CD4-positive, alpha-beta T cell (primary cell): Measurements from ENCODE around the gene CACNA2D1. TPM values are rescaled to one million over a fixed set of nuclear protein-coding genes. Genes with fewer than 3 reads are reported as not detected.

Source experiments
- ATAC-seq: fragments of 200-7000 bp; cut with Tn5 transposase; one replicate; pipeline ENCODE4 v1.10.0; 2022; ENCODE audit warnings: mild to moderate bottlenecking; ENCODE audit not compliant: poor library complexity
- CTCF ChIA-PET: fragments of 350-600 bp; sonication (Branson Sonifier 250); formaldehyde crosslinking; loops from one replicate; lab custom pipeline; 2021; ENCODE audit warnings: antibody characterized with exemption, inconsistent platforms; lab: Charles Lee
- POLR2A ChIA-PET: fragments of 350-600 bp; sonication (Branson Sonifier 250); formaldehyde crosslinking; loops from one replicate; lab custom pipeline; 2021; ENCODE audit warnings: antibody characterized with exemption, inconsistent platforms; lab: Charles Lee
- DNase-seq, 14 experiments: peaks; one replicate each; pipeline ENCODE4 v3.0.0-alpha.2; 2013 to 2020; ENCODE audit warnings: mixed read lengths in 2 of 14
- H3K27ac ChIP-seq, 2 donors: one replicate each; pipeline versions ENCODE4 v1.5.1 to v1.7.0; 2013; ENCODE audit warnings: low read length in 2 of 2, low read depth in 1 of 2, mild to moderate bottlenecking in 1 of 2
- H3K27me3 ChIP-seq, 2 experiments: 1 replicate in 1 of 2; 2 replicates in 1 of 2; pipeline versions ENCODE4 v1.6.1 to v1.7.0; 2013; ENCODE audit warnings: low read length in 2 of 2, control low read depth in 1 of 2, mild to moderate bottlenecking in 1 of 2, moderate library complexity in 1 of 2; ENCODE audit not compliant: insufficient read depth in 2 of 2, control insufficient read depth in 1 of 2
- H3K36me3 ChIP-seq: one replicate; pipeline ENCODE4 v1.6.1; 2013; ENCODE audit warnings: low read length, control low read depth; ENCODE audit not compliant: insufficient read depth
- H3K4me1 ChIP-seq: one replicate; pipeline ENCODE4 v1.6.1; 2013; ENCODE audit warnings: low read length, control low read depth; ENCODE audit not compliant: insufficient read depth
- H3K4me3 ChIP-seq: one replicate; pipeline ENCODE4 v1.5.1; 2013; ENCODE audit warnings: mild to moderate bottlenecking, low read length, moderate library complexity
- H3K9me3 ChIP-seq, 2 experiments: 1 replicate in 1 of 2; 2 replicates in 1 of 2; pipeline versions ENCODE4 v1.6.1 to v1.7.0; 2013; ENCODE audit warnings: low read length in 2 of 2, mild to moderate bottlenecking in 2 of 2, control low read depth in 1 of 2, moderate library complexity in 1 of 2; ENCODE audit not compliant: control insufficient read depth in 1 of 2, insufficient read depth in 1 of 2
- H3K27ac Mint-ChIP-seq: one replicate; pipeline ENCODE4 v1.8.0; 2020; ENCODE audit warnings: mixed read lengths
- H3K27me3 Mint-ChIP-seq: one replicate; pipeline ENCODE4 v1.8.0; 2021; ENCODE audit warnings: mixed read lengths
- H3K36me3 Mint-ChIP-seq: one replicate; pipeline ENCODE4 v1.8.0; 2021; ENCODE audit warnings: low read depth, mixed read lengths
- H3K4me1 Mint-ChIP-seq: one replicate; pipeline ENCODE4 v1.8.0; 2021; ENCODE audit warnings: low read depth, mixed read lengths
- H3K4me3 Mint-ChIP-seq: one replicate; pipeline ENCODE4 v1.8.0; 2020; ENCODE audit warnings: mild to moderate bottlenecking, mixed read lengths
- H3K9me3 Mint-ChIP-seq: one replicate; pipeline ENCODE4 v1.8.0; 2020; ENCODE audit warnings: mixed read lengths
- CTCF ChIP-seq: fragments of 200-600 bp; IDR thresholded peaks from one replicate; pipeline ENCODE4 v1.8.0; 2022; ENCODE audit warnings: antibody characterized with exemption, mild to moderate bottlenecking
- intact Hi-C, 2 experiments: fragments of 100-400 bp; cut with DNase I in 1 of 2; cut with micrococcal nuclease in 1 of 2; formaldehyde crosslinking; loops; one replicate each; pipeline versions ENCODE4 v1.15.1 to v1.9.0; 2023 to 2025; cut with DNase I, micrococcal nuclease
- total RNA-seq, 174 experiments: library from RNA in 2 of 174; stranded (reverse) in 2 of 174; gene quantifications; one replicate each; pipeline ENCODE4 v1.2.3 and lab custom pipeline; 2021 to 2026

CACNA2D1 gene
- total RNA-seq, 2 experiments from 2014 or later: not detected

- H3K36me3 Mint-ChIP-seq: no peaks in the 10 kb centered on the region
- H3K4me3 Mint-ChIP-seq: no peak overlapping the region
- intact Hi-C loops: no loop called here
- POLR2A ChIA-PET: no interaction called here
- no peak for TF ChIP-seq CTCF
- H3K27ac Mint-ChIP-seq: no peak overlapping the region
- H3K9me3 Mint-ChIP-seq: no peaks in the 10 kb centered on the region
- Histone ChIP-seq H3K4me1 (no peaks in the 10 kb centered on the region), H3K9me3 (peaks cover 0 to 5% of the 10 kb centered on the region in 2 experiments), H3K4me3 (no peak overlapping the region), H3K36me3 (no peaks in the 10 kb centered on the region), H3K27ac (no peak overlapping the region), H3K27me3 (no peaks in the 10 kb centered on the region)
- CTCF ChIA-PET: no interaction called here
- DNase-seq (no peak), ATAC-seq (no peak)
- no peaks in the 10 kb centered on the region for H3K4me1 Mint-ChIP-seq
- no peaks in the 10 kb centered on the region for H3K27me3 Mint-ChIP-seq
Observed at GRCh38 chr7:82330706-82331215, 112.8 kb downstream of the CACNA2D1 start.

GRCh38 chr7:82327898-82328297 is 115.7 kb downstream of the CACNA2D1 start:
- Mint-ChIP-seq H3K27me3 (no peaks in the 10 kb centered on the region), H3K9me3 (peaks cover under 1% of the 10 kb centered on the region), H3K27ac (no peak overlapping the region), H3K4me1 (no peaks in the 10 kb centered on the region), H3K36me3 (no peaks in the 10 kb centered on the region), H3K4me3 (no peak overlapping the region)
- Histone ChIP-seq H3K27ac (no peak overlapping the region), H3K36me3 (no peaks in the 10 kb centered on the region), H3K27me3 (no peaks in the 10 kb centered on the region), H3K4me1 (no peaks in the 10 kb centered on the region), H3K4me3 (no peak overlapping the region), H3K9me3 (peaks cover 0 to 5% of the 10 kb centered on the region in 2 experiments)
- DNase-seq (no peak), ATAC-seq (no peak)
- CTCF ChIA-PET: no interaction called here
- TF ChIP-seq CTCF: no peak
- intact Hi-C loops: no loop called here
- POLR2A ChIA-PET: no interaction called here

- no peaks in the 10 kb centered on the region for H3K27me3 Mint-ChIP-seq
- no peaks in the 10 kb centered on the region for H3K36me3 ChIP-seq
- peaks cover 0 to 10% of the 10 kb centered on the region in 2 experiments for H3K9me3 ChIP-seq
- H3K27ac ChIP-seq: no peak overlapping the region
- H3K4me1 ChIP-seq: no peaks in the 10 kb centered on the region
- intact Hi-C loops: no loop called here
- H3K27me3 ChIP-seq: no peaks in the 10 kb centered on the region
- H3K4me3 Mint-ChIP-seq: no peak overlapping the region
- no peak overlapping the region for H3K27ac Mint-ChIP-seq
- ATAC-seq (no peak), DNase-seq (no peak)
- H3K9me3 Mint-ChIP-seq: peaks cover 3% of the 10 kb centered on the region
- POLR2A ChIA-PET: no interaction called here
- H3K36me3 Mint-ChIP-seq: no peaks in the 10 kb centered on the region
- no peaks in the 10 kb centered on the region for H3K4me1 Mint-ChIP-seq
- CTCF ChIA-PET: no interaction called here
- no peak for TF ChIP-seq CTCF
- H3K4me3 ChIP-seq: no peak overlapping the region
Observed at GRCh38 chr7:82325416-82325815, 118.2 kb downstream of the CACNA2D1 start.
